Endothelial cell (in vitro differentiated cells): Measurements from ENCODE around the gene UCK2. TPM values are rescaled to one million over a fixed set of nuclear protein-coding genes. Genes with fewer than 3 reads are reported as not detected.

ENCODE experiments used
- DNase-seq: peaks from one replicate; pipeline ENCODE4 v3.0.0; 2021; ENCODE audit warnings: low spot score
- H3K27ac Mint-ChIP-seq: one replicate; pipeline ENCODE4 v1.8.0; 2021; ENCODE audit warnings: mixed read lengths, inconsistent platforms; ENCODE audit not compliant: unreplicated experiment
- H3K27me3 Mint-ChIP-seq: one replicate; pipeline ENCODE4 v1.8.0; 2021; ENCODE audit warnings: mild to moderate bottlenecking, moderate library complexity, mixed read lengths, inconsistent platforms; ENCODE audit not compliant: unreplicated experiment
- H3K36me3 Mint-ChIP-seq: one replicate; pipeline ENCODE4 v1.8.0; 2021; ENCODE audit warnings: mild to moderate bottlenecking, low read depth, mixed read lengths, inconsistent platforms; ENCODE audit not compliant: unreplicated experiment
- H3K4me1 Mint-ChIP-seq: one replicate; pipeline ENCODE4 v1.8.0; 2021; ENCODE audit warnings: mild to moderate bottlenecking, mixed read lengths, inconsistent platforms; ENCODE audit not compliant: unreplicated experiment
- H3K4me3 Mint-ChIP-seq: one replicate; pipeline ENCODE4 v1.8.0; 2021; ENCODE audit warnings: mild to moderate bottlenecking, mixed read lengths, inconsistent platforms; ENCODE audit not compliant: unreplicated experiment
- H3K9me3 Mint-ChIP-seq: one replicate; pipeline ENCODE4 v1.8.0; 2021; ENCODE audit warnings: mixed read lengths, inconsistent platforms; ENCODE audit not compliant: unreplicated experiment
- total RNA-seq: library from RNA; stranded (reverse); fragmentation: NEBNext Ultra II Directional; extraction: Animal tissue kit (Norgen Biotek cat#: 25700); gene quantifications from one replicate; pipeline ENCODE4 v1.2.1, GENCODE V29; 2021; ENCODE audit not compliant: unreplicated experiment
- TF ChIP-seq, protein P1 (sequence below): fragments of 200-600 bp; sonication (generic); IDR thresholded peaks from one replicate; pipeline ENCODE4 v1.5.0; 2021; ENCODE audit warnings: antibody characterized with exemption; ENCODE audit not compliant: unreplicated experiment

UCK2 gene
- total RNA-seq, 1 donor from 2014 or later = 52.9 TPM

DNA sequence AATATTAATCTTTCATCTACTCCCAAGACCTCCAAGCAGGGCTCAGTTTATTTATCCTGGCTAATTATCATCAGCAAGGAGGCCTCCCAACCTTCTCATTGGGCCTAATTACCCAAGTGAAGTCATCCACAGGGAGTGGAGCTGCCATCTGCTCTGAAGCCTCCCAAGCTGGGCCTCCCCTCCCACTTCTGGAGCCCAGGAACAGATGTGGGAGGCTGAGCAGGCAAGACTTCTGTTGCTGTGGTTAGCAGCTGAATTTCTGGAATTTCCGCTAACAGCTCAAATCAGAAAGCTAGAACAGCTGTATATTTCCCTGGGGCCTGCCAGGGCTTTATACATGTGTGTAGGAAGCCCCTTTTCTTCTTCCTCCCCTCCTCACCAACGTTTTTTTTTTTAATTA lies 127.5 kb downstream of the UCK2 start:
- H3K4me3 Mint-ChIP-seq = no peak overlapping the region
- no peak for DNase-seq
- no peaks in the 10 kb centered on the region for H3K4me1 Mint-ChIP-seq
- H3K9me3 Mint-ChIP-seq = no peaks in the 10 kb centered on the region
- H3K27ac Mint-ChIP-seq = no peak overlapping the region
- peaks cover 4% of the 10 kb centered on the region for H3K27me3 Mint-ChIP-seq
- H3K36me3 Mint-ChIP-seq = no peaks in the 10 kb centered on the region
- TF ChIP-seq, protein P1, sequence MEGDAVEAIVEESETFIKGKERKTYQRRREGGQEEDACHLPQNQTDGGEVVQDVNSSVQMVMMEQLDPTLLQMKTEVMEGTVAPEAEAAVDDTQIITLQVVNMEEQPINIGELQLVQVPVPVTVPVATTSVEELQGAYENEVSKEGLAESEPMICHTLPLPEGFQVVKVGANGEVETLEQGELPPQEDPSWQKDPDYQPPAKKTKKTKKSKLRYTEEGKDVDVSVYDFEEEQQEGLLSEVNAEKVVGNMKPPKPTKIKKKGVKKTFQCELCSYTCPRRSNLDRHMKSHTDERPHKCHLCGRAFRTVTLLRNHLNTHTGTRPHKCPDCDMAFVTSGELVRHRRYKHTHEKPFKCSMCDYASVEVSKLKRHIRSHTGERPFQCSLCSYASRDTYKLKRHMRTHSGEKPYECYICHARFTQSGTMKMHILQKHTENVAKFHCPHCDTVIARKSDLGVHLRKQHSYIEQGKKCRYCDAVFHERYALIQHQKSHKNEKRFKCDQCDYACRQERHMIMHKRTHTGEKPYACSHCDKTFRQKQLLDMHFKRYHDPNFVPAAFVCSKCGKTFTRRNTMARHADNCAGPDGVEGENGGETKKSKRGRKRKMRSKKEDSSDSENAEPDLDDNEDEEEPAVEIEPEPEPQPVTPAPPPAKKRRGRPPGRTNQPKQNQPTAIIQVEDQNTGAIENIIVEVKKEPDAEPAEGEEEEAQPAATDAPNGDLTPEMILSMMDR = no peak

DNA sequence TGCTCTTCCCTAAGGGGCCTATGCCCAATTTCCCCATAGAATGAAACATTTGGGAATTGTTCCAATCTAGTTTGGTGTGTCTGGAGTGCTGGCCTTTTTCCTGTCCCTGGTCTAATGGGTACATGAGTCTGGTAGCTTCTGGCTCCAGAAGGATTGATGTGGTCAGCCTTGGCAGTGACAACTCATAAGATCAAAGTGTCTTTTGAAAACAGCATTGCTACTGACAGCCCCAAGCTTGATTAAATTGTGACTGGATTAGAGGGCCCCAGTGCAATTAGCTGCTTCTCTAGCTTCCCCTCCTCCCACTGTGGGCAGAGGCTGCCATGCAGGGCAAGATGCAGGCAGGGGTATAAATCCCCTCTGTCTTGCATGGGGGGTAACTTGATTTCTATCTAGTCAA lies 130.9 kb downstream of the UCK2 start:
- Mint-ChIP-seq H3K36me3 (no peaks in the 10 kb centered on the region), H3K27ac (no peak overlapping the region), H3K9me3 (no peaks in the 10 kb centered on the region), H3K4me3 (no peak overlapping the region), H3K4me1 (no peaks in the 10 kb centered on the region), H3K27me3 (peaks cover 1% of the 10 kb centered on the region)
- no peak for DNase-seq
- TF ChIP-seq, protein P1 = no peak

DNA sequence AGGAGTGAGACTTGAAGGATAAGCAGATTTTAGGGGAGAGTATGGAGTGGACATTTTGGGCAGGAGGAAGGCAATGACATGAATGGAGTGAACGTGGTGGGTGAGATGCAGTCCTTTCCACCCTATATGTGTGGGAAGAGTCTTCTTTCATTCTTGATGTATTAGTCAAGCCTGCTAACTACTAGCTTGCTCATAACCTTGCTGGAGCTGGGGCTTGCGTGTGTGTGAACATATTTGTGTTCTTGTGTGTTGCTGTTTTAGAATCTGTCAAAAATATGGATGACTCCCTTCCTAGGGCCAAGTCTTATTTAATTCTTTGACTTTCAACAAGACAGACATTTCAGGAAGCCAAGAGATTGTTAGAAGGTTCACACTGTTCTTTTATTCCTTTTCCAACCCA lies 132.7 kb downstream of the UCK2 start:
- Mint-ChIP-seq H3K36me3 (no peaks in the 10 kb centered on the region), H3K27ac (no peak overlapping the region), H3K9me3 (no peaks in the 10 kb centered on the region), H3K27me3 (peaks cover 3% of the 10 kb centered on the region), H3K4me1 (no peaks in the 10 kb centered on the region), H3K4me3 (no peak overlapping the region)
- DNase-seq = no peak
- TF ChIP-seq, protein P1 = no peak

DNA sequence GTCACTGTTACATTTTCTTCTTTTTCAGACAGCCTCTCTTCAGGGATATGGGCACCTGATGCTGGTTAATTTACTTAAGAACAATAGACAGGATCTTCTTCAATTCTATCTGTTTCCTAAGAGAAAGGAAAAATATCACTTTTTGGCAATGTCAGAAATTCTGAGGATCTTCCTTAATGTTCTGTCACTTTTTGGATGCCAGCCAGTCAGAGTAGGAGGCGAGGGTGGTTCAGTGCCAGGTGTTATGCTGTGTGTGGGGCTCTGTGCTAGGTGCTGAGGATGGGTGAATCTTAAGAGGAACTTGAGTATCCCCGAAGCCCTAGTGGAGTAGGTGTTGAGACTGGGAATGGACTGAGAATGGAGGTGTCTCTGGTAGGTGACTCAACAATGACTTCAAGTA lies 133.5 kb downstream of the UCK2 start:
- TF ChIP-seq, protein P1 = no peak
- Mint-ChIP-seq H3K9me3 (no peaks in the 10 kb centered on the region), H3K4me3 (no peak overlapping the region)

More for the DNA sequence above, 133.5 kb downstream of the UCK2 start:
- peaks cover 3% of the 10 kb centered on the region for H3K27me3 Mint-ChIP-seq
- no peak for DNase-seq
- H3K4me1 Mint-ChIP-seq = no peaks in the 10 kb centered on the region
- H3K36me3 Mint-ChIP-seq = no peaks in the 10 kb centered on the region
- H3K27ac Mint-ChIP-seq = no peak overlapping the region

Other genes with a start within 250 kb of the UCK2 start
- gene MGST3, start 196.4 kb upstream of the UCK2 start, total RNA-seq = 156 TPM
- 123 TPM for gene ALDH9A1, start 129.1 kb upstream of the UCK2 start, total RNA-seq
- 98.3 TPM for gene TMCO1, start 58.7 kb upstream of the UCK2 start, total RNA-seq